Fibroblast of pulmonary artery (primary cell): ENCODE results near the gene WWOX.

ENCODE experiments used
- DNase-seq: peaks from one replicate; pipeline ENCODE4 v3.0.0-alpha.2; 2010; ENCODE audit warnings: low read depth
- H3K4me3 ChIP-seq: replicated peaks from 2 replicates; pipeline ENCODE4 v1.5.1; 2011; ENCODE audit warnings: low read depth, mild to moderate bottlenecking, control low read depth, low read length, moderate library complexity
- CTCF ChIP-seq: IDR thresholded peaks from 2 replicates; pipeline ENCODE4 v1.5.1; 2011; ENCODE audit warnings: mild to moderate bottlenecking, control low read depth, low read length, inconsistent platforms; ENCODE audit errors: missing control alignments

WWOX gene

GRCh38 chr16:78363843-78364555 lies 264.5 kb downstream of the WWOX start:
- H3K4me3 ChIP-seq: no peak overlapping the region
- no peak for DNase-seq
- TF ChIP-seq CTCF: no peak

- no peak for TF ChIP-seq CTCF
- no peak overlapping the region for H3K4me3 ChIP-seq
- no peak for DNase-seq
Measured at GRCh38 chr16:78364556-78364880, 265.1 kb downstream of the WWOX start.

GRCh38 chr16:78365366-78365765 lies 265.9 kb downstream of the WWOX start:
- no peak for DNase-seq
- TF ChIP-seq CTCF: no peak
- H3K4me3 ChIP-seq: no peak overlapping the region

GRCh38 chr16:78368121-78369102 lies 269.0 kb downstream of the WWOX start:
- DNase-seq: no peak
- no peak for TF ChIP-seq CTCF

GRCh38 chr16:78372277-78372676 lies 272.8 kb downstream of the WWOX start:
- DNase-seq: no peak
- H3K4me3 ChIP-seq: no peak overlapping the region
- no peak for TF ChIP-seq CTCF

More at GRCh38 chr16:78368121-78369102, 269.0 kb downstream of the WWOX start:
- H3K4me3 ChIP-seq: no peak overlapping the region

- TF ChIP-seq CTCF: no peak
- H3K4me3 ChIP-seq: no peak overlapping the region
- DNase-seq: no peak
Measured at GRCh38 chr16:78375055-78375679, 275.7 kb downstream of the WWOX start.
